GM19452 (cell line): ENCODE measurements around the gene SYNGR2.
A peak's percentile ranks its signal among the peaks of the same experiment; 100 is the strongest.
"Not testable (repeated sequence)": the region's sequence is repeated elsewhere in the genome, so short reads cannot be mapped to it uniquely, and the experiment has no call there.

Source experiments
- ATAC-seq: cut with Tn5 transposase; IDR thresholded peaks from one replicate; pipeline ENCODE4 v1.9.1; 2021; ENCODE audit not compliant: unreplicated experiment

SYNGR2 gene

GRCh38 chr17:78170692-78171590 lies 2.6 kb downstream of the SYNGR2 start:
- no peak for ATAC-seq

GRCh38 chr17:78171591-78172248 lies 3.3 kb downstream of the SYNGR2 start:
- ATAC-seq, result not testable (repeated sequence)

- no peak for ATAC-seq
These were observed 4.1 kb downstream of the SYNGR2 start for GRCh38 chr17:78172249-78173051.

GRCh38 chr17:78173097-78173715 lies 4.8 kb downstream of the SYNGR2 start:
- peak; percentile 40 for ATAC-seq

GRCh38 chr17:78174346-78174869 lies 6.0 kb downstream of the SYNGR2 start:
- ATAC-seq, result no peak

- no peak for ATAC-seq
These were observed 6.7 kb downstream of the SYNGR2 start for GRCh38 chr17:78174870-78175642.

- ATAC-seq, result no peak
These were observed 7.2 kb downstream of the SYNGR2 start for GRCh38 chr17:78175643-78175981.

- no peak for ATAC-seq
These were observed 8.2 kb downstream of the SYNGR2 start for GRCh38 chr17:78176548-78177025.

- no peak for ATAC-seq
These were observed 11.0 kb downstream of the SYNGR2 start for GRCh38 chr17:78179372-78179771.

GRCh38 chr17:78180083-78180482 lies 11.7 kb downstream of the SYNGR2 start:
- no peak for ATAC-seq

- ATAC-seq, result no peak
These were observed 12.1 kb downstream of the SYNGR2 start for GRCh38 chr17:78180508-78180907.

- no peak for ATAC-seq
These were observed 14.1 kb downstream of the SYNGR2 start for GRCh38 chr17:78182504-78182903.

- ATAC-seq, result no peak
These were observed 15.5 kb downstream of the SYNGR2 start for GRCh38 chr17:78183916-78184315.

- ATAC-seq, result no peak
These were observed 16.0 kb downstream of the SYNGR2 start for GRCh38 chr17:78184351-78184750.

GRCh38 chr17:78184868-78185267 lies 16.5 kb downstream of the SYNGR2 start:
- no peak for ATAC-seq

GRCh38 chr17:78185981-78186691 lies 17.8 kb downstream of the SYNGR2 start:
- no peak for ATAC-seq

- ATAC-seq, result peak; percentile 90
These were observed 18.6 kb downstream of the SYNGR2 start, which contains the start of the genes AFMID and TK1 for GRCh38 chr17:78186692-78187595. Gene AFMID (plus strand): TSS chr17:78187362. CDS start chr17:78187371, 9 bp downstream. Gene TK1 (minus strand): TSS chr17:78187052. CDS start chr17:78186994, 58 bp downstream.

- no peak for ATAC-seq
These were observed 28.3 kb downstream of the SYNGR2 start for GRCh38 chr17:78196716-78197115.
